IMR-90 (cell line): ENCODE results near the gene CRB1.

Source experiments
- CEBPB ChIP-seq: IDR thresholded peaks from 2 replicates; pipeline ENCODE4 v1.6.1; 2012; ENCODE audit warnings: low read depth, low read length, improper control_type of control experiment
- FOS ChIP-seq: fragments of 150-350 bp; IDR thresholded peaks from 2 replicates; pipeline ENCODE4 v1.6.1; 2016; ENCODE audit warnings: low read depth, low read length
- MAFK ChIP-seq: IDR thresholded peaks from 2 replicates; pipeline ENCODE4 v1.6.1; 2012; ENCODE audit warnings: low read depth, low read length, improper control_type of control experiment
- POLR2A ChIP-seq: IDR thresholded peaks from 2 replicates; pipeline ENCODE4 v1.6.1; 2012; ENCODE audit warnings: mild to moderate bottlenecking, low read depth, low read length
- RAD21 ChIP-seq: IDR thresholded peaks from 2 replicates; pipeline ENCODE4 v1.6.1; 2012; ENCODE audit warnings: low read length, improper control_type of control experiment
- RFX5 ChIP-seq: IDR thresholded peaks from 2 replicates; pipeline ENCODE4 v1.8.0; 2012; ENCODE audit warnings: low read depth, mild to moderate bottlenecking, low read length, moderate library complexity
- TF ChIP-seq, protein P1 (sequence below): conservative IDR thresholded peaks from 2 replicates; pipeline ENCODE4 v1.5.1; 2012; ENCODE audit warnings: mild to moderate bottlenecking, low read depth, low read length, improper control_type of control experiment
- TF ChIP-seq, protein P2 (sequence below): fragments of 150-350 bp; IDR thresholded peaks from 2 replicates; pipeline ENCODE4 v1.6.1; 2017; ENCODE audit warnings: mild to moderate bottlenecking, antibody characterized with exemption, low read length, low read depth

- TF ChIP-seq, protein P1, sequence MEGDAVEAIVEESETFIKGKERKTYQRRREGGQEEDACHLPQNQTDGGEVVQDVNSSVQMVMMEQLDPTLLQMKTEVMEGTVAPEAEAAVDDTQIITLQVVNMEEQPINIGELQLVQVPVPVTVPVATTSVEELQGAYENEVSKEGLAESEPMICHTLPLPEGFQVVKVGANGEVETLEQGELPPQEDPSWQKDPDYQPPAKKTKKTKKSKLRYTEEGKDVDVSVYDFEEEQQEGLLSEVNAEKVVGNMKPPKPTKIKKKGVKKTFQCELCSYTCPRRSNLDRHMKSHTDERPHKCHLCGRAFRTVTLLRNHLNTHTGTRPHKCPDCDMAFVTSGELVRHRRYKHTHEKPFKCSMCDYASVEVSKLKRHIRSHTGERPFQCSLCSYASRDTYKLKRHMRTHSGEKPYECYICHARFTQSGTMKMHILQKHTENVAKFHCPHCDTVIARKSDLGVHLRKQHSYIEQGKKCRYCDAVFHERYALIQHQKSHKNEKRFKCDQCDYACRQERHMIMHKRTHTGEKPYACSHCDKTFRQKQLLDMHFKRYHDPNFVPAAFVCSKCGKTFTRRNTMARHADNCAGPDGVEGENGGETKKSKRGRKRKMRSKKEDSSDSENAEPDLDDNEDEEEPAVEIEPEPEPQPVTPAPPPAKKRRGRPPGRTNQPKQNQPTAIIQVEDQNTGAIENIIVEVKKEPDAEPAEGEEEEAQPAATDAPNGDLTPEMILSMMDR = no peak
- TF ChIP-seq RAD21 (no peak), RFX5 (no peak), CEBPB (no peak), MAFK (no peak), FOS (no peak), POLR2A (no peak)
- TF ChIP-seq, protein P2, sequence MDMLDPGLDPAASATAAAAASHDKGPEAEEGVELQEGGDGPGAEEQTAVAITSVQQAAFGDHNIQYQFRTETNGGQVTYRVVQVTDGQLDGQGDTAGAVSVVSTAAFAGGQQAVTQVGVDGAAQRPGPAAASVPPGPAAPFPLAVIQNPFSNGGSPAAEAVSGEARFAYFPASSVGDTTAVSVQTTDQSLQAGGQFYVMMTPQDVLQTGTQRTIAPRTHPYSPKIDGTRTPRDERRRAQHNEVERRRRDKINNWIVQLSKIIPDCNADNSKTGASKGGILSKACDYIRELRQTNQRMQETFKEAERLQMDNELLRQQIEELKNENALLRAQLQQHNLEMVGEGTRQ = no peak
Measured at GRCh38 chr1:197415221-197415620, 147.2 kb downstream of the CRB1 start.
